TTC549 (cell line): Measurements from ENCODE around the gene ABHD8.

Source experiments
- FAIRE-seq: peaks from 2 replicates; lab custom pipeline; 2012; peaks lifted over from hg19 to GRCh38; lab: Jason Lieb, UNC

ABHD8 gene

DNA sequence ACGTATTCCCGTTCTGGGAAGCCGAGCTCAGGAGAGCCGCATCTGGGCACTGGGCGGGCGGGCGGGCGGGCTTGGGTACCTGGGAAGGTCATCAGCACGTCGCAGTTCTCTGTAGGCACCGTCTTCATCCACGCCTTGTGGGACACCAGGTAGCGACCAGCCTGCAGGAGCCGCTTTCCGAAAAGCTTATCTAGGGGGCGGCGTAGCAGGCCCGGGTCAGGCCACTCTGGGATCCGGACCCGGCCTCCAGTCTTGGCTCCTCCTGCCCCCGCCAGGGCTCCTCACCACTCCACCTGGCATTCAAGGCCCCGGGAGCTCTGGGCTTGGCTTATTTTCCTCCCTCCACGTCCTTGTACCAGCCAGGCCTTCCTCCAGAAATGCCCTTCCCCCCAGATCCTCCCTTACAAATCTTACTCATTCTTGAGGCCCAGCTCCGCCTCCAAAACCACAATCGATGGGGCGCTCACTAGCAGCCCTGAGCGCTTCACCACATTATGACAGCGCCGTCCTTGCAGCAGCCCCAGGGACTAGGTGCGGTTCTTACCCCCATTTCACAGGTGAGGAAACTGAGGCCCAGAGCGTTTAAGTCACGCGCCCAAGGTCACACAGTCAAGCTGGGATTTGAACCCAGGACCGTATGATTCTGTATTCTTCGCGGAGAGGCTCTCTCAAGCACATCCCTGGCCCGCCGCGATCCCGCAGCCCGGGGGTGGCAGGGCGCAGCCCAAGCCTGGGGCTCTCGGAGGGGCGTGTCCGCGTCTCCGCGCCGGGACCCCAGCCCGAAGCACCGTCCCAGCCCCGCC is 30.6 kb upstream of the ABHD8 start:
- no peak for FAIRE-seq

DNA sequence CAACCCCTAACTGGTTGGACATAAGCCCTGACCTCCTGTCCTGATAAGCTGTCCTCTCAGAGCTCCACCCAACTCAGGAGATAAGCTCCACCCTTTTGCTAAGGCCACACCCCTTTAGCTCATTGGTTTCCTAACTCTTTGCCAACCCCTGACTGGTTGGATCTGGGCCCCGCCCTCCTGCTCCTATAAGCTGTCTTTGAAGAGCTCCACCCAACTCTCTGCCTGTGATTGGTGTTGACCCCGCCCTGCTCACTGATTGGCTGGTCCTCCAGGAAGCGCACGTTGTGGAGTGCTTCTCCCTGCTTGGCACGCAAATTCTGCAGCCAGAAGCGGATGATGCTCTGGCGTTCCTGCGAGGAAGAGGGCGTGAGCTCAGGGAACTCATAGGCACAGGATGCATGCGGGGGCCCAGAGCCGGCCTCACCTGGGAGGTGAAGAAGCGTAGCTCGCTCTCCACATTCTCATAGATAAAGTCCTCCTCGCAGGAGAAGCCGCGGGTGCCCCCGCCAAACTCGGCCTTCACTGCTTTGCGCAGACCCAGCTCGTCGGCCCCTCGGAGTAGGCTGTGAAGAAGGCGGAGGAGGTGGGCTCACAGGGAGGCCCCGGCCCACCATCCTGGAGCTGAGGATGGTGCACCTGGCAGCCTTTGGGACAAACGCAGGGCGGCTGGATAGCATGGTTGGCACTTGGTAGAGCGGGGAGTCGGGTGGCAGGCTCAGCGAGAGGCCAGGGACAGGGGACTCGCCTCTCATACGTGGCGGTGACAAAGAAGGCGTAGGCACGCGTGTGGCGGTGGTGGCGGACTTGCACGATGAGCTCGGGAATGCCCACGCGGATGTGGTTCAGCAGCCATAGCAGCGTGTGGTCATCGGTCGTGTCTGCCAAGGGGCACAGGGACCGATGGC is 29.7 kb upstream of the ABHD8 start:
- FAIRE-seq = no peak

DNA sequence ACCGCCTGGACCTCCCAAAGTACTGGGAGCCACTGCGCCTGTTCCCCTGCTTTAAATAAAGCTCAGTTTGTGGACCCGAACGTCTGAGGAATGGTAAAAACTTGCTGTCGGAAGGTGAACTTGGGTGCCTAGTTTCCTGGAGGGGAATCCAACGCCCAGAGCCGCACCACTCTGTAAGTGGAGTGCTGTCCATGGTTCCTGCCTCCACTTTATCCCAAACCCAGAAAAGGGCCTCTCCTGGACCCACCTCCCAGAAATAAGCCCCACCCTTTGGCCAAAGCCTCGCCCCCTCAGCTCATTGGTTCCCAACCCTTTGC is 29.1 kb upstream of the ABHD8 start:
- no peak for FAIRE-seq

DNA sequence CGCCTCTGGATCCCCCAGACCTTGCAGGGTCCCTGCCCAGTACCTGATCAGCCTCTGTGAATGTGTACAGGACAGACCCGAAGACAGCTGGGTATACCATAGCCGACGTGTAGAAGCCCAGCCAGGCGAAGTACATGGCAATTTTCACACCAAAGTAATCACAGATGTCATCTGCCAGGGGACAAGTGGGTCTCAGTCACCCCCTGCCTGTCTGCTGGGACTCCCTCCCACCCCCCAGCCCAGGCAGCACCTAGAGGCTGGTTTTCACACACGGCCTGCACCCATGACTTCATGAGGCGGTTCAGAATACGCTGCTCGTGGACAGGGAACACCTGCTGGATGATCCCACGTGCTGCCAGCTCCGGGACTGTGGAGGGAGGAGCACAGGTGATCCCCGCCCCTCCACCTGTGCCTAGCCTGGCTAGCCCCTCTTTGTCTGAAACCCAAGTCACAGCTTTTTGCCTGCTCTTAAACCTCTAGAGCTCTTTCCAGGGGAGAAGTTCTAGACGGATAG is 27.9 kb upstream of the ABHD8 start:
- FAIRE-seq = no peak

DNA sequence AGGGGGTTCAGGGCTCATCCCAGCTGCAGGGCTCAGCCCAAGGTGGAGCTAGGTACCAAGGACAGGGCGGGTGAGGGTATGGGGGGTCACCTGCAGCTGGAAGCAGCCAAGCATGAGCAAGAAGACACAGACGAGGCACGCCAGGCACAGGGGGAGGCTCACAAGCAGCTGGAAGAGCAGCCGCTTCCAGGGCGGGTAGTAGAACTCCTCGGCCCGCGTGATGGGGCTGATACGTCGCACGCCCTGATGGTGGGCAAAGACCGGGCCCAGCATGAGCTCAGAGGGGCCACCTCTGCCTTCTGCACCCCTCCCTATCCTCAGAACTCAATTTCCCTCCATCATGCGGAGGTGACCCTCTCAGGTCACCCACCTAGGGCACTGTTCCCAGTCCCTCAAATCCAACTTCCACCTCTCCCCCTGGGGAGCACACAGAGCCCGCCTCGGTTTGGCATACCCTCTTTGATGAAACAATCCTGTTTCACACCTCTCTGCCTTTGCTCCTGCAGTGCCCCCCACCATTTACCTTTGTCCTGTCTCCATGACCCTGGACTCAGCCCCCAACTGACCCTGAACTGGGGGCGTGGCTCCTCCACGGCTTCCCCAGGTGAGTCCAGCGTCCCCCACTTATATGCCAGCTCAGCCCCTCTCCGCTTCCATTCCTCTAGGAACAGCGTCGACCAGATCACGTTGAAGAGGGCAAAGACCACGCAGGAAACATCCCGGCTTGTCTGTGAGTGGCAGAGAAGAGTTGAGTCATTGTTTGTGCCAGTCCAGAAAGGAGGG is 27.2 kb upstream of the ABHD8 start:
- no peak for FAIRE-seq

DNA sequence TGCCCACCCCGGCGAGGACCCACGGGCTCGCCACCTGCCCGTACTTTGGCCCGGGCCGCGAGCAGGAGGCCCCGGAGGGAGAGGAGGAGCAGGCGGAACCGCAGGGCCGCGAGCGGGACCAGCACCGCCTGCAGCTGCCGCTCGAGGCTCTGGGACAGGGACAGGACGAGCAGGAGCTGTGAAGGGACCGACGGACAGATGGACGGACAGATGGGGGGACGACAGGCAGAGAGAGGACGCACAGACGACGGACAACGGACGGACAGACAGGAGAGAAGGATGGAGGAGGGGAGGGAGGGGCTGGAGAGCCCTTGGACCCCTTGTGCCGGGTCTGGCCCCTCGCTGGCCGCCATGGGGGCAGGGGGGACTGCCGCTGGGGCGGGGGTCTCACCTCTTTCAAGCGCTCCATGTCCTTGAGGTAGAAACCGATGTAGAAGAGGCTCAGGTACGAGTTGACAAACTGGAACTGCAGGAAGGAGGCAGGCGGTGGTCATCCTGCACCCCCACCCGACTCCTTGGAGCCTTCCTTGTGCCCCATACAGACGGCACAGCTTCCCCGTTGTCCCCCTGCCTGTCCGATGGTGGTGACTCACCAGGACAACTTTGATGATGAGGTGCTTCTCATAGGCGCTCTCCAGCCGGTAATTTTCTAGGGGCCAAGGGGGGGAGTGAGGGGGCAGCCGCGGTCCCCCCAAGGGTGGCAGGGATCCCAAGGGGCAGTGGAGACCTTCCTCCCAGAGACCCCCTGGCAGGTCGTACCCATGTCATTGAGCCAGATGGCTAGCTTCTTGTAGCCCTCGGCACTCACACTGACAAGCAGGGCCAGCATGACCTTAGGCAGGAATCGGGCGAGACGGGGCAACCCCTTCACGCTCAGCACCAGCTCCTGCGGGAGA is 26.4 kb upstream of the ABHD8 start:
- no peak for FAIRE-seq

DNA sequence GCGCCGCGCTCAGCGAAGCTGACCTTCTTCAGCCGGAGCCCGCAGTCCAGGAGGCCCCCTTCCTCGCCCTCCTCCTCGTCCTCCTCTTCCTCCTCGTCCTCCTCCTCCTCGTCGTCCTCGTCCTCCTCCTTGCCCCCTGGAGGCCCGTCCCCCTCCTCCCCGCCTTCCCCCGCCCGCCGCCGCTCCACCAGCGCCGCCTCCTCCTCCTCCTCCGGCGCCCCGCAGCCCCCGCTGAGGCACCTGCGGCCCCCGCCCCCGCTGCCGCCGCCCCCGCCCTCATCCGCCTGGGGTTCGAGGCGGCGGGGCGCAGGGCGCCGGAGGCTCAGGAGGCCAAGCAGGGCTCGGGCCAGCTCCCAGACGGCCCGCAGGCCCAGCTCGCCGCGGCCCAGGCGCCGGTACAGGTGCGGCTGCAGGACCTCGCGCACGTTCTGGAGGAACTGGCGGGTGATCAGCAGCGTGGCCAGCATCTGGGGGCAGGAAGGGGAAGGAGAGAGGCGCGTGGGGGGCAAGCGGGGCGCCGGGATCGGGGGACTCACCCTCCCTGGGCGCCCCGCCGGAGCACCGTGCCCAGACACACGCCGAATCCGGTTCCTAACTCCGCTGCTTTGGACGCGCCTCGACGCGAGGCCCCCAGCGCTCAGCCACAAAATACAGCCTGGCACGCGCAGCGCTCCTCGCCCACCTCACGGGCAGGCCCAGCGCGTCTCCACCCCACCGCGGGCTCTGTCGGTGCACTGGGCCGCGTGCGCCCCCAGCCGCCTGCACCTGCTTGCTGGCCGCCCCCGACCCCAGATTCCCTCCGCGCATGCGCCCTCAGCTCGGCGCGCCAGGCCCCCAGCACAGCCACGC is 25.5 kb upstream of the ABHD8 start:
- FAIRE-seq = no peak

DNA sequence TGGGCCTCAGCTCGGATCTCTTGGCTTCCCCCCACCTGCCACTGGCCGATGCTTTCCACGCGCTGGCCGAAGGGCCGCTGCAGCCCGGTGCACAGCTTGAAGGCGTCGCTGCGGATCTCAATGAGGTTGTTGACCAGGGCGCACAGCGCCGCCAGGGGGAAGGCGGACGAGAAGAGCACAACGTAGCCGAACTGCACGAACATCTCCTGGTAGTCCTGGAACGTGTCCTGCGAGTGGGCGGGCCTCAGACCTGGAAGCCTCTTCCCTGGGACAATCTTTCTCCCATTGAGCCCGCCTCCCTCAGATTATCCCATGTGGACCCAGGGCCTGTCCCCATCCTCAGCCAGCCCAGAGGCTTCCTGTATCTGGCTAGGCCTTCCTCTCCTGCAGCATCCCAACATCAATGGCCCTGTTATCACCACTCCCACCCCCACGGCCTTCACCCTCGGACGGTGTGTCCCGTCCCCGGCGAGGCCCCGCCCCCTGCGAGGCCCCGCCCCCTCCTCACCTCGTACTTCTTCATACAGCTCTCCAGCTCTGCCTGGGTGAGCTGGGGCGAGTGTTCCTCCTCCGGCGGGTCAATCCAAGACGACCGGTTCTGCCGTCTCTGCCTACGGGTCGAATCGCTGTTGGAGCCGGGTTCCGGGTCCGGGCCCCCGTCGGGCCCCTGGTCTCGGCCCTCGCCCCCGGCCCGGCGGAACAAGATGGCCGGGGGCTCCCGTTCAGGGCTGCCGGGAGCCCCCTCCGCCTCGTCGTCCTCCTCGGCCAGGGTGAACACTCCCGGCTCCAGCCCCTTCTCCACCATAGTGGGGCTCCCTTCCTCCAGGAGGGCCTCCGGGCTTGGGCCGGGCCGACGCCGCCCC is 24.7 kb upstream of the ABHD8 start:
- FAIRE-seq = no peak

DNA sequence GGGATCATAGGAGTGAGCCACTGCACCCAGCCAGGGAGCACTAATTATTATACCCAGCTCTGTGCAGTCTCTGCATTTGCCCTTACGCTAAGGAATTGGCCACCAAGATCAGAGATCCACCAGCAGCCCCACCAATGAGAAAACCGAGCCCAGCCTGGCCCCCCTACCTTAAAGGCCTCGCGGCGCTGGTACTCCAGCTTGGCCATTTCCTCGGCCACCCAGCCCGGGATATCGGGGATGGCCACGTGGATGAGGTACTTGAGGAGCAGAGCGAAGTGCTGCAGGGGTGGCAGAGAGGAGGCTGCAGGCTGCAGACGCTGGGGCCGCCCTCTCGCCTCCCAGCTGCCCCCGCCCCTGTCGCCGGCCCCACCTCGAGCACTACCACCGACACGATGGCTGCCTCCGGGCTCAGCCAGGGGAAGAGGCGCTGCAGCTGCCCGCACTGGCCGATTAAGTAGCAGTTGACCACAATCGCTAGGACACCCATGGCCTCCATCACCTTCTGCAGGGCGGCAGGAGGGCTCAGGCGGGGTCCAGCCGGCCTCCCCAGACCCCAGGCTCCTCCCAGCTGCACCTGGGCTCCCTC is 23.9 kb upstream of the ABHD8 start:
- FAIRE-seq = no peak

DNA sequence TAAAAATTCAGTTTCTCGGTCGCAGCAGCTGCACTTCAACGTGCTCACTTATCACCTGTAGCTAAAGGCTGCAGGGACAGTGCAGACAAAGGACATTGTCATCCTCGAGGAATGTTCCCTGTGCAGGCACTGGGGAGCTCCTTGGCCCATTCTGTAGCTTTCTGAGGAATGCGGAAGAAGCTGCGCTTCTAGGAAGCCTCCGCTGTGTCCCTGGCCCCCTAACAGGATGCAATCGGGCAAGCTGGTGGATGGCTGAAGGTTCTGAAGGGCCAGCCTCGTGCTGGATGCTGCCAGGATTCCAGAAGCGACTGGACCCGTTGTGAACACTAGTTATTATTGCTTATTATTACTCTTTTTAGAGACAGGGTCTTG is 23.4 kb upstream of the ABHD8 start:
- no peak for FAIRE-seq

DNA sequence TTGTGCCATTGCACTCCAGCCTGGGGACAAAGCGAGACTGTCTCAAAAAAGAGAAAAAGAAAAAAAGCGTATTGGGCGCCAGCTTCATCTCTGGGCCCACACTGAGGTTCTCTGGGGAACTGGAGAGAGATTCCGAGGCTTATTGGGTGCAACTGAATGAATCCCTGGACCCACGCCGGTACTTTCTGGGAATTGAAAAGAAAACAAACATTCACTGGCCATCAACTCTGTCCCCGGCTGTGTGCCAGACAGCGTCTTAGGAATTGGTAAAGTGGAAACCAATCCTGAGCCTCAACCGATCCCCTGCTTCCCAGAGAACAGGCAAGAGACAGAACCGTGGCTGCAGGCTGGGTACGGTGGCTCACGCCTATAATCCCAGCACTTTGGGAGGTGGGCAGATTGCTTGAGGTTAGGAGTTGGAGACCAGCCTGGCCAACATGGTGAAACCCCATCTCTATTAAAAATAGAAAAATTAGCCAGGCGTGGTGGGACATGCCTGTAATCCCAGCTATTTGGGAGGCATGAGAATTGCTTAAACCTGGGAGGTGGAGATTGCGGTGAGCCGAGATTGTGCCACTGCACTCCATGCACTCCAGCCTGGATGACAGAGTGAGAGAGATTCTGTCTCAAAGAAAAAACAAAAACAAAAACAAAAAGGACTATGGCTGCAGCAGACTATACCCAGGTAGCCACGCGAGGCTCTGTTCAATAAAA is 22.8 kb upstream of the ABHD8 start:
- FAIRE-seq = no peak

DNA sequence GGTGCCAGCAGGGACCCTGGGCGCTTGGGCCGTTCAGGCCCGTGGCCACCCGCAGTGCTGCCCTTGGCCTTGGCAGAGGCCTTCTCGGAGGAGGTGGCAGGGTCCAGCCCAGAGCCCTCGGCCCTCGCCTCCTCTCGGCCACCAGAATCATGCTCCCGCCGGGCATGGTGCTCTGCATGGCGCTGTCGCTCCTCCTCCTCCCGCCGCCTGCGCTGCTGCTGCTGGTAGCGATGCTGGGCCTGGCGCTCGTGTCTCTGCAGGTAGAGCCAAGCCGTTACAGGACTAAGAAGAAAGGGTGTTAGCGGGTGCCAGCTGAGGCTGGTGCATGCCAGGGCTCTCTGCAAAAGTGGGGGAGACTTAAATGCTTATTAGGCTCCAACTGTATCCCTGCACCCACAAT is 21.9 kb upstream of the ABHD8 start:
- no peak for FAIRE-seq

DNA sequence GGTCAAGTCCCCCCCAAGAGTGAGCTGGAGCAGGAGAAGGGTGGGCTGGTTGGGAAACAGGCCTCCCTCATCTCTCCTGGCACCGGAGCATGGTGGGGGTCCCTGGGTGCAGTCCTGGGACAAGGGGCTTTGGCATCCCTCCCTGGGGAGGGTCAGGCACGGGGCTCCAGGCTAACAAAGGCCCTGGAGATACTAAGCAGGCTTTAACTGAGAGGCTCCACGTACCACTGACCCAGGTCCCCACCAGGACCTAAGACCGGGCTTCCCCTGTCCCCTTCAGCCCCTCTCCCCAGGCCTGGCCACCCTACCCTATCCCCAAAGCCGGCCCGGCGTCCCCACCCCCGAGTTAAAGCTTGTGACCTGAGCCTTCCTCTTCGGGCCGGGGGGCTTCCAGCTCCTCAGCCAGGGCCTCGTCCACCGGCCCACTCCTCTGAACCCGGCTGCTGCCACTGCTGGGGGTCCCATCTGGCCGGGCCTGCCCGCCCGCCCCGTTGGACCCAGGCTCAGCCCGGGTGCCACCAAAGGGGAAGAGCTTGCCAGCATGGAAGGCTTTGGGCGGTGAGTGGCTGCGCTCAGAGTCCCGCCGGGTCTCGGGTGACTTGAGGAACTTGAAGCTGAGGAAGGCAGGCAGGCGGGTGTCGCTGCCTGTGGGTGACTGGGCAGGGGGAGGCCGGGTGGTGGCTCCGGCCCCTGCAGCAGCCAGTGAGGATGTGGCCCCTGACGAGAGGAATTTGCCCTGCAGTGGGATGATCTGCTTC is 21.3 kb upstream of the ABHD8 start:
- no peak for FAIRE-seq

DNA sequence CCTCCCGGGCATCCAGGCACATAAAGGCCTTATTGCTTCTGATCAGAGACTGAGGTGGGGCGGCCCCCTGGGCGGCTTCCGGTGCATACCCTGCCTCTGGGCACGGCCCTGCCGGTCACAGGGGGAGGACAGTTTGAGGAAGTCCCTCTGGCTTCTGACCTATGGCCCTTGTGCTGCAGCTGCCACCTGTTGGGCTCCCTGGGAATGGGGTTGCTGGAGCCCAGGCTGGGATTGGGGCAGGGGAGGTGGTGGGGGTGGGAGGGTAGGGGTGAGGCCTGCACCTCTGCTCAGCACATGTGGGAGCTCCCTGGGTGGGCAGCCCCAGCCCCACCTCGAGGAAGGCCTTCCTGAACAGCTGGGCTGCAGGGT is 20.7 kb upstream of the ABHD8 start:
- no peak for FAIRE-seq

DNA sequence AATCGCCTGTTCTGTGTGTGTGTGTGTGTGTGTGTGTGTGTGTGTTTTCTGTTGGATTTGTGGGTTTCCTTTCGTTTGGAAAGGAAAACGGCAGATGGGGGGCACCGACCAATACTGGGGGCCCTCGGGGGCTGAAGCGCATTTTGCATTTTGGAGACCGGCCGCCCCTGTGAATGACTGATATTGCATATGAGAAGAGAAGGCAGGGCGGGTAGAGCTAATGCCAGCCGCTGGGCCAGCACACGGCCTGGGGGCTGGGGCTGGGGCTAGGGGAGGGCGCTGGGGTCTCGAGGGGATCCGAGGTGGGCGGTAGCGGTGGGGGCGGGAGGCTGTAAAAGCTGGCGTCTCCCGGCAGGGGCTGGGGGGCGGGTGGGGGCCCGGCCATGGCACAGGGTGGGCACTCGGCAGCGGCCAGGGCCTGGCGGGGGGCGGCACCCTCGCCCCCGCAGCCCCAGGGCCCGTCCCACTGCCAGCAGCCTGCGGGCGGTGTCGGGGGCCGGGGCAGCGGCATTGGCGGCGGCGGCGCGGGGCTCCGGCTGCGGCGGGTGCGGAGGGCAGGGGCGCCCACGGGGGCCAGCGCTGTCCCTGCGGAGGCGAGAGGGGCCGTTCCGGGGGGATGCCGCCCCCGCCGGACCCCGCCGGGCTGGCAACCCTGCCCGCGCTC is 20.2 kb upstream of the ABHD8 start:
- FAIRE-seq = no peak

DNA sequence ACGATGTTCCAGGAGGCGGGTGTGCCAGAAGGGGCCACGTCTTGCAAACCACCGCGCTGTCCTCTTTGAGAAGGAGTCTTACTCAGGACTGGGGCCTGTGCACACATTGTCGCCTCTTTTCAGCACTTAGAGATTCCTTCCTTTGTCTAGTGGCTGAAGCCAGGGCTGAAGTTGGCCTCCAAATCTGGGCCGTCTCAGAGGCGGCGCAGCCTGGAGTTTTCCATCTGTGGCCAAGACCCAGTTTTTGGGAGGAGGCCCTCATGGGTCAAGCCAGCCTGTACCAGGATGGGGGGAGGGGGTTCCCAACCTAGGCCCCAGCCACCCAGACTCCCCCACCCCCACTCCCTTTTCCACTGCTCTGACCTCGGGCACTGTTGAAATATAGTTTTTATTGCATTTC is 19.6 kb upstream of the ABHD8 start:
- FAIRE-seq = no peak
